CD4-positive, alpha-beta T cell (primary cell): ENCODE data around the gene PIBF1. TPM values are rescaled to one million over a fixed set of nuclear protein-coding genes. Genes with fewer than 3 reads are reported as not detected.

Experiments used
- ATAC-seq: fragments of 200-7000 bp; cut with Tn5 transposase; one replicate; pipeline ENCODE4 v1.10.0; 2022; ENCODE audit warnings: mild to moderate bottlenecking; ENCODE audit not compliant: poor library complexity
- CTCF ChIA-PET: fragments of 350-600 bp; sonication (Branson Sonifier 250); formaldehyde crosslinking; loops from one replicate; lab custom pipeline; 2021; ENCODE audit warnings: antibody characterized with exemption, inconsistent platforms; lab: Charles Lee
- POLR2A ChIA-PET: fragments of 350-600 bp; sonication (Branson Sonifier 250); formaldehyde crosslinking; loops from one replicate; lab custom pipeline; 2021; ENCODE audit warnings: antibody characterized with exemption, inconsistent platforms; lab: Charles Lee
- DNase-seq, 14 experiments: peaks; one replicate each; pipeline ENCODE4 v3.0.0-alpha.2; 2013 to 2020; ENCODE audit warnings: mixed read lengths in 2 of 14
- H3K27ac ChIP-seq, 2 donors: one replicate each; pipeline versions ENCODE4 v1.5.1 to v1.7.0; 2013; ENCODE audit warnings: low read length in 2 of 2, low read depth in 1 of 2, mild to moderate bottlenecking in 1 of 2
- H3K27me3 ChIP-seq, 2 experiments: 1 replicate in 1 of 2; 2 replicates in 1 of 2; pipeline versions ENCODE4 v1.6.1 to v1.7.0; 2013; ENCODE audit warnings: low read length in 2 of 2, control low read depth in 1 of 2, mild to moderate bottlenecking in 1 of 2, moderate library complexity in 1 of 2; ENCODE audit not compliant: insufficient read depth in 2 of 2, control insufficient read depth in 1 of 2
- H3K36me3 ChIP-seq: one replicate; pipeline ENCODE4 v1.6.1; 2013; ENCODE audit warnings: low read length, control low read depth; ENCODE audit not compliant: insufficient read depth
- H3K4me1 ChIP-seq: one replicate; pipeline ENCODE4 v1.6.1; 2013; ENCODE audit warnings: low read length, control low read depth; ENCODE audit not compliant: insufficient read depth
- H3K4me3 ChIP-seq: one replicate; pipeline ENCODE4 v1.5.1; 2013; ENCODE audit warnings: mild to moderate bottlenecking, low read length, moderate library complexity
- H3K9me3 ChIP-seq, 2 experiments: 1 replicate in 1 of 2; 2 replicates in 1 of 2; pipeline versions ENCODE4 v1.6.1 to v1.7.0; 2013; ENCODE audit warnings: low read length in 2 of 2, mild to moderate bottlenecking in 2 of 2, control low read depth in 1 of 2, moderate library complexity in 1 of 2; ENCODE audit not compliant: control insufficient read depth in 1 of 2, insufficient read depth in 1 of 2
- H3K27ac Mint-ChIP-seq: one replicate; pipeline ENCODE4 v1.8.0; 2020; ENCODE audit warnings: mixed read lengths
- H3K27me3 Mint-ChIP-seq: one replicate; pipeline ENCODE4 v1.8.0; 2021; ENCODE audit warnings: mixed read lengths
- H3K36me3 Mint-ChIP-seq: one replicate; pipeline ENCODE4 v1.8.0; 2021; ENCODE audit warnings: low read depth, mixed read lengths
- H3K4me1 Mint-ChIP-seq: one replicate; pipeline ENCODE4 v1.8.0; 2021; ENCODE audit warnings: low read depth, mixed read lengths
- H3K4me3 Mint-ChIP-seq: one replicate; pipeline ENCODE4 v1.8.0; 2020; ENCODE audit warnings: mild to moderate bottlenecking, mixed read lengths
- H3K9me3 Mint-ChIP-seq: one replicate; pipeline ENCODE4 v1.8.0; 2020; ENCODE audit warnings: mixed read lengths
- CTCF ChIP-seq: fragments of 200-600 bp; IDR thresholded peaks from one replicate; pipeline ENCODE4 v1.8.0; 2022; ENCODE audit warnings: antibody characterized with exemption, mild to moderate bottlenecking
- intact Hi-C, 2 experiments: fragments of 100-400 bp; cut with DNase I in 1 of 2; cut with micrococcal nuclease in 1 of 2; formaldehyde crosslinking; loops; one replicate each; pipeline versions ENCODE4 v1.15.1 to v1.9.0; 2023 to 2025; cut with DNase I, micrococcal nuclease
- total RNA-seq, 174 experiments: library from RNA in 2 of 174; stranded (reverse) in 2 of 174; gene quantifications; one replicate each; pipeline ENCODE4 v1.2.3 and lab custom pipeline; 2021 to 2026

Gene PIBF1
- total RNA-seq, 2 experiments from 2014 or later = 22.6 to 22.7 TPM

GRCh38 chr13:73054712-73055111, 272.8 kb downstream of the PIBF1 start:
- DNase-seq (no peak), ATAC-seq (no peak)
- POLR2A ChIA-PET = no interaction called here
- Mint-ChIP-seq H3K4me3 (no peak overlapping the region), H3K9me3 (no peaks in the 10 kb centered on the region), H3K27ac (no peak overlapping the region), H3K27me3 (peaks cover 43% of the 10 kb centered on the region), H3K36me3 (peaks cover 8% of the 10 kb centered on the region), H3K4me1 (peaks cover 13% of the 10 kb centered on the region)
- CTCF ChIA-PET = no interaction called here
- Histone ChIP-seq H3K27ac (no peak overlapping the region), H3K4me1 (peaks cover 9% of the 10 kb centered on the region), H3K36me3 (no peaks in the 10 kb centered on the region), H3K4me3 (no peak overlapping the region), H3K9me3 (no peaks in the 10 kb centered on the region), H3K27me3 (peaks cover 6 to 26% of the 10 kb centered on the region in 2 experiments)
- intact Hi-C loops = loop anchor here in 1 of 2 experiments (5.0 to 10.0 kb wide), 3 partner anchors 460 to 658 kb away; no protein-coding TSS in a partner anchor
- no peak for TF ChIP-seq CTCF

GRCh38 chr13:73055813-73056564, 274.1 kb downstream of the PIBF1 start:
- Mint-ChIP-seq H3K9me3 (no peaks in the 10 kb centered on the region), H3K27me3 (peaks cover 36% of the 10 kb centered on the region), H3K27ac (no peak overlapping the region), H3K36me3 (peaks cover 8% of the 10 kb centered on the region), H3K4me3 (no peak overlapping the region), H3K4me1 (peaks cover 22% of the 10 kb centered on the region)
- Histone ChIP-seq H3K4me1 (peaks cover 17% of the 10 kb centered on the region), H3K27ac (no peak overlapping the region), H3K36me3 (no peaks in the 10 kb centered on the region), H3K4me3 (no peak overlapping the region), H3K9me3 (no peaks in the 10 kb centered on the region), H3K27me3 (peaks cover 6 to 26% of the 10 kb centered on the region in 2 experiments)
- ATAC-seq (no peak), DNase-seq (no peak)
- POLR2A ChIA-PET = no interaction called here
- TF ChIP-seq CTCF = no peak
- CTCF ChIA-PET = no interaction called here
- intact Hi-C loops = loop anchor here in 1 of 2 experiments (5.0 to 10.0 kb wide), 3 partner anchors 459 to 656 kb away; no protein-coding TSS in a partner anchor

- H3K27me3 ChIP-seq = peaks cover 6 to 26% of the 10 kb centered on the region in 2 experiments
- Mint-ChIP-seq H3K36me3 (peaks cover 8% of the 10 kb centered on the region), H3K27me3 (peaks cover 32% of the 10 kb centered on the region), H3K27ac (no peak overlapping the region), H3K4me1 (peaks cover 22% of the 10 kb centered on the region), H3K4me3 (no peak overlapping the region), H3K9me3 (no peaks in the 10 kb centered on the region)
- H3K9me3 ChIP-seq = no peaks in the 10 kb centered on the region
- peaks cover 17% of the 10 kb centered on the region for H3K4me1 ChIP-seq
- ChIA-PET POLR2A (no interaction called here), CTCF (no interaction called here)
- ATAC-seq (no peak), DNase-seq (no peak)
- no peaks in the 10 kb centered on the region for H3K36me3 ChIP-seq
- intact Hi-C loops = loop anchor here in 1 of 2 experiments (5.0 to 10.0 kb wide), 3 partner anchors 458 to 656 kb away; no protein-coding TSS in a partner anchor
- H3K4me3 ChIP-seq = no peak overlapping the region
- no peak for TF ChIP-seq CTCF
- H3K27ac ChIP-seq = no peak overlapping the region
Measured at GRCh38 chr13:73056565-73056962, 274.6 kb downstream of the PIBF1 start.
